PC-3 (cell line): ENCODE data around the gene NOP14. TPM values are rescaled to one million over a fixed set of nuclear protein-coding genes. Genes with fewer than 3 reads are reported as not detected.
"Not testable (repeated sequence)": the region's sequence is repeated elsewhere in the genome, so short reads cannot be mapped to it uniquely, and the experiment has no call there.

Experiments used
- ATAC-seq: fragments of 200-7000 bp; cut with Tn5 transposase; 2 replicates; pipeline ENCODE4 v1.9.1; 2020; ENCODE audit warnings: mild to moderate bottlenecking, moderate library complexity
- BruUV-seq: library from RNA; stranded (reverse); fragments of 400-500 nt; replicated peaks from 2 replicates; lab custom pipeline; 2021; lab: Mats Ljungman, UMichigan
- CTCF ChIA-PET: fragments of 300-600 bp; sonication (Branson Sonifier 250); formaldehyde crosslinking; loops from one replicate; lab custom pipeline; 2022; ENCODE audit warnings: antibody characterized with exemption; lab: Charles Lee
- POLR2A ChIA-PET: fragments of 300-600 bp; sonication (Branson Sonifier 250); formaldehyde crosslinking; loops from one replicate; lab custom pipeline; 2022; ENCODE audit warnings: antibody characterized with exemption; ENCODE audit not compliant: unreplicated experiment; lab: Charles Lee
- DNase-seq: peaks from one replicate; pipeline ENCODE4 v3.0.0-alpha.2; 2015
- H2AFZ ChIP-seq: fragments of 300-600 bp; sonication (generic); 2 replicates; pipeline ENCODE4 v1.6.0; 2016; ENCODE audit warnings: antibody characterized with exemption, low read length
- H3F3A ChIP-seq: fragments of 300-600 bp; sonication (generic); one replicate; pipeline ENCODE4 v1.6.0; 2017; ENCODE audit warnings: antibody characterized with exemption, low read length, control low read depth, mild to moderate bottlenecking; ENCODE audit not compliant: unreplicated experiment
- H3K27ac ChIP-seq: fragments of 300-600 bp; sonication (generic); 2 replicates; pipeline ENCODE4 v1.5.1; 2016; ENCODE audit warnings: mild to moderate bottlenecking, low read length
- H3K27me3 ChIP-seq: fragments of 300-600 bp; sonication (generic); 2 replicates; pipeline ENCODE4 v1.6.1; 2016; ENCODE audit warnings: low read length, mixed read lengths
- H3K36me3 ChIP-seq: fragments of 300-600 bp; sonication (generic); 2 replicates; pipeline ENCODE4 v1.6.1; 2016; ENCODE audit warnings: low read depth, mixed run types, low read length, mixed read lengths
- H3K4me1 ChIP-seq: fragments of 300-600 bp; sonication (generic); 2 replicates; pipeline ENCODE4 v1.5.1; 2016; ENCODE audit warnings: low read length; ENCODE audit not compliant: insufficient read depth
- H3K4me2 ChIP-seq: fragments of 300-600 bp; sonication (generic); 2 replicates; pipeline ENCODE4 v1.6.0; 2016; ENCODE audit warnings: low read length
- H3K4me3 ChIP-seq: fragments of 300-600 bp; sonication (generic); 2 replicates; pipeline ENCODE4 v1.5.1; 2016; ENCODE audit warnings: mild to moderate bottlenecking, low read length, mixed read lengths
- H3K79me2 ChIP-seq: fragments of 300-600 bp; sonication (generic); 2 replicates; pipeline ENCODE4 v1.6.1; 2017; ENCODE audit warnings: low read length, mixed read lengths
- H3K9ac ChIP-seq: fragments of 300-600 bp; sonication (generic); 2 replicates; pipeline ENCODE4 v1.6.0; 2016; ENCODE audit warnings: mild to moderate bottlenecking, low read length
- H3K9me2 ChIP-seq: fragments of 300-600 bp; sonication (generic); replicated peaks from 2 replicates; pipeline ENCODE4 v1.6.1; 2016; ENCODE audit warnings: mixed run types, low read length, mixed read lengths
- H3K9me3 ChIP-seq: fragments of 300-600 bp; sonication (generic); 2 replicates; pipeline ENCODE4 v1.6.1; 2016; ENCODE audit warnings: low read length, mixed read lengths
- H4K20me1 ChIP-seq: fragments of 300-600 bp; sonication (generic); 2 replicates; pipeline ENCODE4 v1.6.1; 2016; ENCODE audit warnings: low read length, mixed read lengths
- CTCF ChIP-seq: fragments of 300-600 bp; sonication (generic); conservative IDR thresholded peaks from 2 replicates; pipeline ENCODE4 v1.5.1; 2017; ENCODE audit warnings: antibody characterized with exemption, low read depth, mild to moderate bottlenecking, low read length
- EZH2 ChIP-seq: fragments of 300-600 bp; sonication (generic); IDR thresholded peaks from one replicate; pipeline ENCODE4 v1.6.1; 2017; ENCODE audit warnings: antibody characterized with exemption, mild to moderate bottlenecking, low read length; ENCODE audit not compliant: unreplicated experiment
- EZH2phosphoT487 ChIP-seq: fragments of 300-600 bp; sonication (generic); IDR thresholded peaks from 2 replicates; pipeline ENCODE4 v1.6.1; 2018; ENCODE audit warnings: mild to moderate bottlenecking, antibody characterized with exemption, low read length, borderline replicate concordance
- intact Hi-C: fragments of 100-400 bp; cut with micrococcal nuclease; formaldehyde crosslinking; loops from 2 replicates; pipeline ENCODE4 v1.9.0; 2023
- total RNA-seq: library from RNA; depleted of rRNA; stranded (reverse); fragments of >200 nt; gene quantifications from 2 replicates; pipeline ENCODE4 v1.2.3, GENCODE V29; 2014

The NOP14 gene
- total RNA-seq, 1 experiment from 2014 or later: 26.0 TPM

DNA sequence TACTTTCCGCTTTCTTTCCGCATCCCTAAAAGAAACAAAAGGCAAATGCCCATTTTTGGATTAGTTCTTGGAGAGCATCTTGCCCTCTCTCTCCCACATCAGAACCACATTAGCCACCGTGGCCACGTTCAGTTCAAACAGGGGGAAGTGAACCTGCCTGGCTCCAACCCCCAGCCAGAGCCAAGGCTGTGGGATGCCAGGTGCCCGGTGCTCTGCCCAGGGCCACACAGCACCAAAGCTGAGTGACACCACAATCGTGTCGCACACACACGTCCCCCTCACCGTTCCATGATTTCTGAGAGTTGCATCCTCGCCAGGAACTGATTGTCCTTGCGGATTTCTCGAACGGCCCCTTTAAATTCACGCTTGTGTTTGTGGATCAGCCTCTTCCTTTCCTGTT is 24.3 kb downstream of the NOP14 start:
- Histone ChIP-seq H3K9me2 (no peaks in the 10 kb centered on the region), H3F3A (peaks cover 5% of the 10 kb centered on the region), H4K20me1 (peaks cover 2% of the 10 kb centered on the region; the same call in 1 of the 2 replicates), H3K79me2 (peaks cover 10% of the 10 kb centered on the region), H3K9me3 (no peaks in the 10 kb centered on the region), H3K27ac (no peak overlapping the region), H3K27me3 (no peaks in the 10 kb centered on the region), H3K9ac (no peak overlapping the region), H3K4me2 (no peak overlapping the region), H3K4me1 (peaks cover 25% of the 10 kb centered on the region), H3K4me3 (no peak overlapping the region), H2AFZ (no peak overlapping the region), H3K36me3 (peaks cover 20% of the 10 kb centered on the region)
- BruUV-seq: no TSS peak
- intact Hi-C loops: no loop called here
- DNase-seq: no peak
- no peak for TF ChIP-seq EZH2phosphoT487
- TF ChIP-seq CTCF: no peak
- no peak for TF ChIP-seq EZH2
- CTCF ChIA-PET: no interaction called here
- no peak for ATAC-seq
- POLR2A ChIA-PET: no interaction called here

DNA sequence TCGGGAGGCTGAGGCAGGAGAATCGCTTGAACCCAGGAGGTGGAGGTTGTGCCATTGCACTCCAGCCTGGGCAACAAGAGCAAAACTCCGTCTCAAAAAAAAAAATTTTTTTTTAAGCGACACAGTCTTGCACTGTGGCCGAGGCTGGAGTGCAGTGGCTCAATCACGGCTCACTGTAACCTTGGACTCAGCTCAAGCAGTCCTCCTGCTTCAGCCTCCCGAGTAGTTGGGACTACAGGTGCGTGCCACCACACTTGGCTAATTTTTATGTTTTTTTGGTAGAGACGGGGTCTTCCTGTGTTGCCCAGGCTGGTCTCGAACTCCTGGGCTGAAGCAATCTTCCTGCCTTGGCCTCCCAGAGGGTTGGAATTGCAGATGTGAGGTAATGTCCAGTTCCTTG is 24.8 kb downstream of the NOP14 start:
- POLR2A ChIA-PET: not testable (repeated sequence)

DNA sequence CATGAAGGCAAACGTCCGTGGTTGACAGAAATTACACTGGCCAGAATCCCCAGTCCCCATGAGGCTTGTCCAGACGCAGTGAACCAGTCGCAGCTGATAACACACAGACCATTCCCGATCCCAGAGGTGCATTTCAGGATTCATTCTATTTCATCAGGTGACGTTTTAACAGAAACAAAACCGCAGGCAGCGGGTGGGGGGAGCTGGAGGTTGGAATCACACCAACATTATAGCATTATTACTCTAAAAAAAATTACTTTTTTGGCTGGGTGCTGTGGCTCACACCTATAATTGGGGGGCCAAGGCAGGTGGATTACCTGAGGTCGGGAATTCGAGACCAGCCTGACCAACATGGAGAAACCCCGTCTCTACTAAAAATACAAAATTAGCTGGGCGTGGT is 25.2 kb downstream of the NOP14 start:
- Histone ChIP-seq H3F3A (peaks cover 5% of the 10 kb centered on the region), H3K9me3 (no peaks in the 10 kb centered on the region), H3K36me3 (peaks cover 20% of the 10 kb centered on the region), H3K9ac (no peak overlapping the region), H3K27me3 (no peaks in the 10 kb centered on the region), H3K4me1 (peaks cover 33% of the 10 kb centered on the region), H3K79me2 (peaks cover 20% of the 10 kb centered on the region), H4K20me1 (peaks cover 2% of the 10 kb centered on the region; the same call in 1 of the 2 replicates), H2AFZ (no peak overlapping the region), H3K27ac (peak overlapping the region; percentile 92; the same call in 1 of the 2 replicates), H3K4me2 (peak overlapping the region; percentile 90), H3K9me2 (no peaks in the 10 kb centered on the region), H3K4me3 (no peak overlapping the region)
- CTCF ChIA-PET: no interaction called here
- no TSS peak for BruUV-seq
- ATAC-seq (no peak), DNase-seq (no peak)
- intact Hi-C loops: no loop called here
- POLR2A ChIA-PET: no interaction called here
- TF ChIP-seq CTCF (no peak), EZH2 (no peak), EZH2phosphoT487 (no peak)

More for the DNA sequence above, 24.8 kb downstream of the NOP14 start:
- CTCF ChIA-PET, H2AFZ ChIP-seq, BruUV-seq, H3K9ac ChIP-seq, H3K27me3 ChIP-seq, H4K20me1 ChIP-seq, H3K4me2 ChIP-seq, DNase-seq, H3K27ac ChIP-seq, H3K9me3 ChIP-seq, H3F3A ChIP-seq, H3K9me2 ChIP-seq, ATAC-seq, intact Hi-C loops, H3K4me3 ChIP-seq: not testable (repeated sequence)
- peaks cover 15% of the 10 kb centered on the region for H3K79me2 ChIP-seq
- H3K36me3 ChIP-seq: peaks cover 20% of the 10 kb centered on the region
- peaks cover 29% of the 10 kb centered on the region for H3K4me1 ChIP-seq
